ENCODE measurements around the gene GABRB1.
"Not testable (repeated sequence)": the region's sequence is repeated elsewhere in the genome, so short reads cannot be mapped to it uniquely, and the experiment has no call there.

Gene GABRB1

GRCh38 chr4:47326025-47326424, 294.7 kb downstream of the GABRB1 start:
- no peak for DNase-seq

DNA sequence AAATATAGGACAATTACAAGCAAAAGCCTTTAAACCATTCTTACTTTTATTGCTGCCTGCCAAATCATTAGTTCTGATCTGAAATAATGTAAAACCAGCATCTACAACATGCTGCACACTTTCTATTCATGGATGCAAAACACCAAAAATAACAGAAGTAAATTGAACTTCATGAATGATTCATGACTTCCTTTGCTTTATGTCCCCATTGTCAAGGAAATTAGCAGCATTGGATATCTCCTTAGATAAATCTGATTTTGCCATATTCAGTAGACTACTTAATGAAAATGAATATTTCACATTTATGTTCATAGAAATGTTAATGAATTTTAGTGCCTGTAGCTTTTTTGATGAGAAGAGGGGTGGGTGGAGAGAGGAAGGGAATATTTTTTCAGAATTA, 299.5 kb downstream of the GABRB1 start:
- no peak for DNase-seq

- DNase-seq: no peak
Observed at GRCh38 chr4:47334652-47335051, 303.3 kb downstream of the GABRB1 start.

- DNase-seq: no peak
Observed at GRCh38 chr4:47337893-47338292, 306.5 kb downstream of the GABRB1 start.

DNA sequence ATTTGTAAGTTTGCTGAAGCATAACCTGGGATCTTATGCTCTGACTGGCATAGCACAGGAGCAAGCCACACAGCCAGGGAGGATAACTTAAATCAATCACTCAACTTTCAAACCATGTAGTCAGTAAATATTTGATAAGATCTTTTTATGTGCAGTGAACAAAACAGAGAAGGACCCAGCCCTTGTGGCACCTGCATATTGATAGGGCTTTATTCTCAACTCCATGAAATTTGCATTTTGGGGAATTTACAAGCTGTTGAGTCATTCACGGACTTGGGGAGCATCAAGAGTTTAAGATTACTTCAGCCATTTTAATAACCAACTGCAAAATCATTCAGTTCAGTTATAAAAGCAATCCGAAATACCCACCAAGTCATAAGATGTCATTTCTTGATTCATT, 309.5 kb downstream of the GABRB1 start:
- no peak for DNase-seq

- DNase-seq: no peak
Observed at GRCh38 chr4:47342796-47343195, 311.4 kb downstream of the GABRB1 start.

- no peak for DNase-seq
Observed at GRCh38 chr4:47349326-47349725, 318.0 kb downstream of the GABRB1 start.

DNA sequence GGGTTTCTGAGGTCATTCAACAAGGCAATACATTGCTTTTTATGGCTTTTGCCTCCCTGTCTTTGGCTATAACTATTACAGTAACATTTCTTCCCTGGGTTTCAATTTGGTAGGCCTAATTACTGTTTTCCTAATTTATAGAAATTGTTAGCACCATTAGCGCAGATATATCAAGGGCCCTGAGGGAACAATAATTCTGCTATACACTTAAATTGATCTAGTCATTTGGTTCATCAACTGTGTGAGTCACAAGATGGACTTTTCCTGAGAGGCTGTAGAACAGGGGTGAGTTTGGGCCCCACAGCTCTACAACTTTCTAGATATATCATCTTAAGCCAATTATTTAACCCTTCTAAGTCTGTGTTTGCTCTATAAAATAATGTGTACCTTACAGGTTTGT, 324.2 kb downstream of the GABRB1 start:
- no peak for DNase-seq

DNA sequence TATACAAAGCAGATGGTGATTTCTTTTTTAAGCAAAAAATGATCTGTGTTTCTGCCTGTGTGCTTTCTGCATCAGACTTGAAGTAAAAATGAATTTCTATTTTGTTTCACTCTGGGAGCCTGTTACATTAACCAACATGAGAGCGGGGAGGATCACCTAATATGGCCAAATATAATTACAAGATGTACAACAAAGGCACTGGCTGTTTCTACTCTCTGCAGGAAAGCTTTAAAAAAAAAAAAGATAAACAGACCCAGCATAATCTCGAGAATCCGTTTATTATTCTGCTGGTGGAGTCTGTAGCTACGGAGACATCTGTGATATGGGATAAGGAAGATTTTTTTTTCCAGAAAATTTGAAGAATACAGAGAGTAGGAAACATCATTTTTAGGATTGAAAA, 328.5 kb downstream of the GABRB1 start:
- no peak for DNase-seq

GRCh38 chr4:47367761-47368160, 336.4 kb downstream of the GABRB1 start:
- no peak for DNase-seq

GRCh38 chr4:47368211-47368610, 336.8 kb downstream of the GABRB1 start:
- no peak for DNase-seq

GRCh38 chr4:47372561-47372960, 341.2 kb downstream of the GABRB1 start:
- no peak for DNase-seq

GRCh38 chr4:47373174-47373573, 341.8 kb downstream of the GABRB1 start:
- no peak for DNase-seq

GRCh38 chr4:47373709-47374108, 342.3 kb downstream of the GABRB1 start:
- DNase-seq: no peak

DNA sequence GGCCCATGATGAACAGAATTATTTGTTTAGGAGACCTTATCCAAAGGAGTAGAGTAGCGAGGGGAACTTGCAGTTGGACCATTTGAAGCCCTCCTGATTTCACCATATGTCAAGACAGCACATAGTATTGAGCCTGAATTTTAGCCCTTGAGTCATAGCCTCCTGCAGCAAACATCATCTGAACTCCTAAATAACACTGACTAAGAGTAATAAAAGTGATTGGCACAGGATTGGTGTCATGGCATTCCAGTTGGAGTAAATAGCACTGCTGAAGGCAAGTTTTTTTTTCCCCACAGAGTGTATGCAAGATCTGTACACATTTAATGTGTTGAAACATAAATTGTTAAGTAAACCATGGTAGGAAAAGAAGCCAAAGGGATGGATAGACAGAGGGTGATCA, 343.1 kb downstream of the GABRB1 start:
- DNase-seq: no peak

- not testable (repeated sequence) for DNase-seq
Observed at GRCh38 chr4:47378021-47378530, 346.7 kb downstream of the GABRB1 start.

DNA sequence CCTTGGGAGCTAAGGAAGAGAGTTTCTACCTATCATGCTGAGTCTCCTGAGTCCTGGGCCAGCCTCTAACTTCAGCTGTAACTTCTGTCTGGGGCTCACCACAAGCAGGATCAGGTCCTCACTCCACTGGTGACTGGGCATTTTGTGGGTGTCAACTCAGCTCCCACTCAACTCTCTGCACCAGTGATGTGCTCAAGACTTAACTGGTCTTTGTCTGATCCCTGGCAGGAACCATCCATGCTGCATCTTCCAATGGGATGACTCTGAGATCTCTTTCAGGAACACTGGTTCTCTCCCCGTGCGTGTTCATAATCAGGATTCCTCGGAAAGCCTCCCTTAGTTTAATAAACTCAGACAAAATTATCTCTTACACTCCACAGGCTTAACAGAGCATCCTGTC, 349.8 kb downstream of the GABRB1 start:
- no peak for DNase-seq

DNA sequence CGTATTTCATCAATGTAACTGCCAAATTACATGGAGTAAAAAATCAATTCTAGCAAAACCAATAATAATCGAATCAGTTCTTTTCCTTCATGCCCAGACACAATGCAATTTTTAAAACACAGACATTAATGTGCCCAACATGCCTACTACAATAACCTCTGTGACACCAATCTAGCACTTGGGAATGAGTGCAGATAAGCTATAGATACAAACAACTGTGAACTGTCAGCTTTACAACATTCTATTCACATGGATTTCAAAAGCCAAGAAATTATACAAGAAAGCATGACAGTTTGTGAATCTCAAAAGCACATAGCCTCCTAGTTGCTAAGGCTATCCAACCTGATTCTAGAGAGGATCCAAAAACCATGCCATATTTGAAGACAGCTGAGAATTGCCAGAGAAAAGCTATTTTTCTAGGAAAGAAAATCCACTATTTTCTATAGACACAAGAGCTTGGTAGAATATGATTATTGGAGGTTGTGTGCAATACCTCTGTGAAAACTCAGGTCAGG, 351.5 kb downstream of the GABRB1 start:
- no peak for DNase-seq

- peak; percentile 7 for DNase-seq
Observed at GRCh38 chr4:47383829-47384427, 352.6 kb downstream of the GABRB1 start.

GRCh38 chr4:47386146-47386545, 354.8 kb downstream of the GABRB1 start:
- DNase-seq: no peak

- DNase-seq: no peak
Observed at GRCh38 chr4:47386561-47387235, 355.3 kb downstream of the GABRB1 start.

DNA sequence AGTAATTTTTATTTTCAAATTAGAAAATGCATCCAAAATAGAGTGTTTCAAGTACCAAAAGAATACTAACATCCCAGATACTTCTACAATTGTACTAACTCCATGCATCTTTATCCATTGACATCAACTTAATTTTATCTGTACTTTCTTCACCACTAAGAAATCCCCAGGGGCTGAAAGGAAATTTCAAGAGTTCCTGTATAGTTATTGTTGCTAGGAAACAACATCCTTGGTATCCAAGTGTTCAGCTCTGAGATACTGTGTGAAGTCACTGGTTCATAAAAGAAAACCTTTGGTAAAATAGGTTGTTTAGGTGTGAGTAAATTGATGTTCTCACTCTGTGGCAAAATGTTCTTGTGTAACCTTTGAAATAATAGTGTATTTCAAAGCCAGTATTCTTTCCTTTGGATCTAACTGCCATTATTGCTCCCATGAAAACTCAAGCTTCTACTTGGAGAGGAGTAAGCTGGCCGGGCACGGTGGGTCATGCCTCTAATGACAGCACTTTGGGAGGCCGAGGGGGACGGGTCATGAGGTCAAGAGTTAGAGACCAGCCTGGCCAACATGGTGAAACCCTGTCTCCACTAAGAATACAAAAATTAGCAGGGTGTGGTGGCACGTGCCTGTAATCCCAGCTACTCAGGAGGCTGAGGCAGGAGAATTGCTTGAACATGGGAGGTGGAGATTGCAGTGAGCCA, 359.2 kb downstream of the GABRB1 start:
- no peak for DNase-seq

DNA sequence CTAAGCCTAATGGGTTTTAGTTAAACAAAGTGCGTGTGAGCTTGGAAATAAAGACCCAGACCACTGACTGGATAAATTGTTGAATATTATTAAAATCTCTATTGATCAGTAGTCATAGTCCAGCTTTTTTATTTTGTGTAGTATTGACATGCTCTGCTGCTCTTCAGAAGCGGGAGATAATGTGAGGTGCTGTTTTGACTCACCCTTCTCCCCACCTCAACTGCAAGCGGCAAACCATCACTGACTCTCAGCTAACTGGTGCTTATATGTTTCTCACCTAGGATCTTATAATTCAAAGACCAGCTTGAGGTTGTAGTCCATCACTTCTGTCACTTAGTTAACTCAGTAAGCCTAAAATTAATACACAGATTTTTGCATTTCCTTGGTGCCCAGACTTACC, 359.9 kb downstream of the GABRB1 start:
- DNase-seq: no peak

GRCh38 chr4:47406408-47406807, 375.0 kb downstream of the GABRB1 start:
- no peak for DNase-seq

Measured in DMS79 treated with DMSO at 0.1 percent for 48 hours (cell line).